Tibial artery (tissue), 4 donors: ENCODE measurements around the gene HAGHL.
"Not testable (repeated sequence)": the region's sequence is repeated elsewhere in the genome, so short reads cannot be mapped to it uniquely, and the experiment has no call there.

Source experiments
- DNase-seq, 2 donors: peaks; one replicate each; pipeline ENCODE4 v3.0.0-alpha.2; 2019
- H3K27ac ChIP-seq, 2 donors: fragments of 200-600 bp; sonication (generic) in 1 of 2; 1 replicate in 1 of 2; 2 replicates in 1 of 2; pipeline ENCODE4 v1.5.1; 2018 to 2019; ENCODE audit warnings: mild to moderate bottlenecking in 1 of 2
- H3K27me3 ChIP-seq, 2 donors: fragments of 200-600 bp; sonication (generic) in 1 of 2; one replicate each; pipeline versions ENCODE4 v1.5.1 to v1.6.0; 2016 to 2019
- H3K36me3 ChIP-seq, 3 donors: fragments of 200-600 bp; sonication (generic) in 2 of 3; one replicate each; pipeline ENCODE4 v1.5.1; 2016 to 2019; ENCODE audit warnings: mild to moderate bottlenecking in 2 of 3
- H3K4me1 ChIP-seq, 4 donors: fragments of 200-600 bp; sonication (generic) in 2 of 4; 1 replicate in 3 of 4; 2 replicates in 1 of 4; pipeline ENCODE4 v1.5.1; 2016 to 2019
- H3K4me3 ChIP-seq, 2 donors: fragments of 200-600 bp; sonication (generic) in 1 of 2; 1 replicate in 1 of 2; 2 replicates in 1 of 2; pipeline ENCODE4 v1.5.1; 2018 to 2019; ENCODE audit warnings: mild to moderate bottlenecking in 2 of 2
- H3K9me3 ChIP-seq, 3 donors: fragments of 200-600 bp; sonication (generic) in 1 of 3; one replicate each; pipeline ENCODE4 v1.5.1; 2016 to 2019
- CTCF ChIP-seq, 2 experiments: fragments of 200-600 bp in 1 of 2; fragments of 450-650 bp in 1 of 2; IDR thresholded peaks; one replicate each; pipeline ENCODE4 v1.5.1; 2017 to 2019; ENCODE audit warnings: antibody characterized with exemption in 2 of 2, mild to moderate bottlenecking in 1 of 2, moderate library complexity in 1 of 2
- intact Hi-C: fragments of 100-400 bp; cut with DNase I; formaldehyde crosslinking; loops from one replicate; pipeline ENCODE4 v1.15.0; 2023; ENCODE audit warnings: low total_unique reads

The HAGHL gene

GRCh38 chr16:741986-742629 is 15.2 kb downstream of the HAGHL start:
- H3K4me3 ChIP-seq = no peak overlapping the region
- H3K27me3 ChIP-seq = peaks cover 0 to 22% of the 10 kb centered on the region in 2 donors
- peaks cover 4 to 20% (median 10%) of the 10 kb centered on the region in 3 donors for H3K36me3 ChIP-seq
- intact Hi-C loops = loop anchor here (2.0 kb wide), 1 partner anchor 27 kb away; the partner anchor contains the start of gene METRN
- no peak for TF ChIP-seq CTCF (IDR thresholded peaks at IDR 0.05)
- H3K9me3 ChIP-seq = no peaks in the 10 kb centered on the region
- H3K4me1 ChIP-seq = peaks cover 4 to 16% (median 16%) of the 10 kb centered on the region in 4 donors
- DNase-seq = no peak
- H3K27ac ChIP-seq = no peak overlapping the region

- intact Hi-C loops, DNase-seq, H3K9me3 ChIP-seq, H3K27ac ChIP-seq, H3K4me3 ChIP-seq: not testable (repeated sequence)
- Histone ChIP-seq H3K4me1 (peaks cover 4 to 16% (median 16%) of the 10 kb centered on the region in 4 donors), H3K27me3 (peaks cover 0 to 22% of the 10 kb centered on the region in 2 donors), H3K36me3 (peaks cover 0 to 12% (median 2%) of the 10 kb centered on the region in 3 donors)
These were observed 16.0 kb downstream of the HAGHL start for GRCh38 chr16:742894-743293.

- intact Hi-C loops = no loop called here
- no peaks in the 10 kb centered on the region for H3K9me3 ChIP-seq
- peaks cover 4 to 16% (median 16%) of the 10 kb centered on the region in 4 donors for H3K4me1 ChIP-seq
- no peak overlapping the region for H3K27ac ChIP-seq
- no peak overlapping the region for H3K4me3 ChIP-seq
- peaks cover 0 to 5% (median 0%) of the 10 kb centered on the region in 3 donors for H3K36me3 ChIP-seq
- peaks cover 0 to 22% of the 10 kb centered on the region in 2 donors for H3K27me3 ChIP-seq
- no peak for DNase-seq
- TF ChIP-seq CTCF (IDR thresholded peaks at IDR 0.05) = no peak
These were observed 17.0 kb downstream of the HAGHL start for GRCh38 chr16:743794-744500.

GRCh38 chr16:745739-746138 is 18.8 kb downstream of the HAGHL start:
- no peak overlapping the region for H3K4me3 ChIP-seq
- intact Hi-C loops = no loop called here
- H3K27ac ChIP-seq = no peak overlapping the region
- peaks cover 0 to 6% (median 5%) of the 10 kb centered on the region in 4 donors for H3K4me1 ChIP-seq
- no peaks in the 10 kb centered on the region for H3K36me3 ChIP-seq
- no peak for DNase-seq
- H3K9me3 ChIP-seq = no peaks in the 10 kb centered on the region
- no peak for TF ChIP-seq CTCF (IDR thresholded peaks at IDR 0.05)
- peaks cover 0 to 22% of the 10 kb centered on the region in 2 donors for H3K27me3 ChIP-seq

- Histone ChIP-seq H3K36me3 (no peaks in the 10 kb centered on the region), H3K4me1 (peaks cover 0 to 5% (median 0%) of the 10 kb centered on the region in 4 donors), H3K9me3 (no peaks in the 10 kb centered on the region), H3K27me3 (peaks cover 0 to 22% of the 10 kb centered on the region in 2 donors), H3K4me3 (no peak overlapping the region), H3K27ac (no peak overlapping the region)
- no peak for TF ChIP-seq CTCF (IDR thresholded peaks at IDR 0.05)
- DNase-seq = no peak
- intact Hi-C loops = no loop called here
These were observed 19.7 kb downstream of the HAGHL start for GRCh38 chr16:746637-747036.
